Astrocyte (in vitro differentiated cells and primary cell): ENCODE measurements around the gene PPP1R7. TPM values are rescaled to one million over a fixed set of nuclear protein-coding genes. Genes with fewer than 3 reads are reported as not detected.

Experiments
- DNase-seq: peaks from one replicate; pipeline ENCODE4 v3.0.0-alpha.2; 2010; ENCODE audit warnings: low read depth
- FAIRE-seq: peaks from 2 replicates; lab custom pipeline; 2011; peaks lifted over from hg19 to GRCh38; lab: Jason Lieb, UNC
- H2AFZ ChIP-seq: 2 replicates; pipeline ENCODE4 v1.6.0; 2012; ENCODE audit warnings: low read depth, low read length, inconsistent platforms
- H3K27ac ChIP-seq: 2 replicates; pipeline ENCODE4 v1.5.1; 2011; ENCODE audit warnings: low read depth, low read length, inconsistent platforms
- H3K27me3 ChIP-seq: 2 replicates; pipeline ENCODE4 v1.6.0; 2011; ENCODE audit warnings: low read length, inconsistent platforms; ENCODE audit not compliant: insufficient read depth
- H3K36me3 ChIP-seq: 2 replicates; pipeline ENCODE4 v1.5.1; 2011; ENCODE audit warnings: low read length, inconsistent platforms; ENCODE audit not compliant: insufficient read depth
- H3K4me1 ChIP-seq: 2 replicates; pipeline ENCODE4 v1.5.1; 2011; ENCODE audit warnings: low read length, inconsistent platforms; ENCODE audit not compliant: insufficient read depth
- H3K4me2 ChIP-seq: 2 replicates; pipeline ENCODE4 v1.6.0; 2012; ENCODE audit warnings: low read length, inconsistent platforms
- H3K4me3 ChIP-seq: 2 replicates; pipeline ENCODE4 v1.5.1; 2011; ENCODE audit warnings: low read depth, mild to moderate bottlenecking, low read length, inconsistent platforms; ENCODE audit not compliant: insufficient read depth
- H3K79me2 ChIP-seq: 2 replicates; pipeline ENCODE4 v1.6.0; 2012; ENCODE audit warnings: mild to moderate bottlenecking, low read length, inconsistent platforms; ENCODE audit not compliant: insufficient read depth
- H3K9ac ChIP-seq: 2 replicates; pipeline ENCODE4 v1.6.0; 2012; ENCODE audit warnings: mild to moderate bottlenecking, low read length, inconsistent platforms
- H3K9me3 ChIP-seq: 2 replicates; pipeline ENCODE4 v1.5.1; 2012; ENCODE audit warnings: low read depth, mild to moderate bottlenecking, low read length, inconsistent platforms; ENCODE audit not compliant: insufficient read depth
- H4K20me1 ChIP-seq: 2 replicates; pipeline ENCODE4 v1.6.0; 2012; ENCODE audit warnings: low read length, inconsistent platforms; ENCODE audit not compliant: insufficient read depth
- H3K27ac Mint-ChIP-seq: one replicate; pipeline ENCODE4 v1.8.0; 2021; ENCODE audit warnings: mild to moderate bottlenecking, mixed read lengths; ENCODE audit not compliant: unreplicated experiment
- H3K27me3 Mint-ChIP-seq: one replicate; pipeline ENCODE4 v1.8.0; 2021; ENCODE audit warnings: low read depth, mixed read lengths; ENCODE audit not compliant: unreplicated experiment
- H3K36me3 Mint-ChIP-seq: one replicate; pipeline ENCODE4 v1.8.0; 2021; ENCODE audit warnings: low read depth, mixed read lengths; ENCODE audit not compliant: unreplicated experiment
- H3K4me1 Mint-ChIP-seq: one replicate; pipeline ENCODE4 v1.8.0; 2021; ENCODE audit warnings: low read depth, mixed read lengths; ENCODE audit not compliant: unreplicated experiment
- H3K4me3 Mint-ChIP-seq: one replicate; pipeline ENCODE4 v1.8.0; 2021; ENCODE audit warnings: mild to moderate bottlenecking, moderate library complexity, mixed read lengths; ENCODE audit not compliant: unreplicated experiment
- H3K9me3 Mint-ChIP-seq: one replicate; pipeline ENCODE4 v1.8.0; 2021; ENCODE audit warnings: mild to moderate bottlenecking, mixed read lengths; ENCODE audit not compliant: unreplicated experiment
- CTCF ChIP-seq: IDR thresholded peaks from 2 replicates; pipeline ENCODE4 v1.5.1; 2011; ENCODE audit warnings: low read depth, mild to moderate bottlenecking, inconsistent platforms, low read length, moderate library complexity; ENCODE audit not compliant: insufficient read depth
- EZH2 ChIP-seq: IDR thresholded peaks from 2 replicates; pipeline ENCODE4 v1.6.1; 2012; ENCODE audit warnings: mild to moderate bottlenecking, low read length, inconsistent platforms; ENCODE audit not compliant: insufficient read depth
- total RNA-seq: library from RNA; stranded (reverse); gene quantifications from 2 replicates; pipeline ENCODE4 v1.2.1, GENCODE V29; 2021

PPP1R7 gene
- total RNA-seq, 1 donor from 2014 or later: 53.4 TPM

- DNase-seq (no peak), FAIRE-seq (no peak)
- Histone ChIP-seq H3K9me3 (no peaks in the 10 kb centered on the region), H3K79me2 (peaks cover 18% of the 10 kb centered on the region), H4K20me1 (peaks cover 96% of the 10 kb centered on the region), H3K9ac (no peak overlapping the region), H3K27ac (no peak overlapping the region), H3K4me3 (no peak overlapping the region), H3K4me1 (peaks cover 3% of the 10 kb centered on the region), H3K36me3 (peaks cover 73% of the 10 kb centered on the region), H3K27me3 (no peaks in the 10 kb centered on the region), H2AFZ (no peak overlapping the region), H3K4me2 (no peak overlapping the region)
- Mint-ChIP-seq H3K9me3 (no peaks in the 10 kb centered on the region), H3K36me3 (peaks cover 34% of the 10 kb centered on the region), H3K27ac (no peak overlapping the region), H3K4me3 (no peak overlapping the region), H3K27me3 (no peaks in the 10 kb centered on the region), H3K4me1 (peaks cover 7% of the 10 kb centered on the region)
- TF ChIP-seq CTCF: no peak
- no peak for TF ChIP-seq EZH2
These were observed 79.5 kb downstream of the PPP1R7 start for GRCh38 chr2:241229563-241230401.

GRCh38 chr2:241230435-241230834 lies 80.2 kb downstream of the PPP1R7 start:
- H3K79me2 ChIP-seq: peaks cover 23% of the 10 kb centered on the region
- Mint-ChIP-seq H3K27me3 (no peaks in the 10 kb centered on the region), H3K27ac (no peak overlapping the region), H3K4me1 (peaks cover 2% of the 10 kb centered on the region), H3K4me3 (no peak overlapping the region), H3K36me3 (peaks cover 38% of the 10 kb centered on the region), H3K9me3 (no peaks in the 10 kb centered on the region)
- no peaks in the 10 kb centered on the region for H3K27me3 ChIP-seq
- H4K20me1 ChIP-seq: peaks cover 96% of the 10 kb centered on the region
- H3K4me1 ChIP-seq: no peaks in the 10 kb centered on the region
- no peak overlapping the region for H3K27ac ChIP-seq
- no peak overlapping the region for H3K9ac ChIP-seq
- H3K4me2 ChIP-seq: no peak overlapping the region
- no peak overlapping the region for H2AFZ ChIP-seq
- TF ChIP-seq CTCF: no peak
- TF ChIP-seq EZH2: no peak
- H3K4me3 ChIP-seq: no peak overlapping the region
- H3K9me3 ChIP-seq: no peaks in the 10 kb centered on the region
- peaks cover 72% of the 10 kb centered on the region for H3K36me3 ChIP-seq
- DNase-seq (no peak), FAIRE-seq (no peak)
